Thyroid gland (tissue), 4 donors: ENCODE data around the gene CYP27A1.

Experiments used
- POLR2A ChIP-seq, 2 donors: fragments of 450-650 bp; IDR thresholded peaks; one replicate each; pipeline ENCODE4 v1.6.1; 2017; ENCODE audit warnings: antibody characterized with exemption in 2 of 2, mild to moderate bottlenecking in 2 of 2, moderate library complexity in 1 of 2
- TF ChIP-seq, protein P1 (sequence below), 6 experiments: fragments of 200-600 bp in 3 of 6; fragments of 450-650 bp in 3 of 6; sonication (generic) in 3 of 6; IDR thresholded peaks; one replicate each; pipeline ENCODE4 v1.5.1; 2016 to 2019; ENCODE audit warnings: antibody characterized with exemption in 6 of 6, mild to moderate bottlenecking in 2 of 6, inconsistent platforms in 1 of 6, moderate library complexity in 1 of 6

DNA sequence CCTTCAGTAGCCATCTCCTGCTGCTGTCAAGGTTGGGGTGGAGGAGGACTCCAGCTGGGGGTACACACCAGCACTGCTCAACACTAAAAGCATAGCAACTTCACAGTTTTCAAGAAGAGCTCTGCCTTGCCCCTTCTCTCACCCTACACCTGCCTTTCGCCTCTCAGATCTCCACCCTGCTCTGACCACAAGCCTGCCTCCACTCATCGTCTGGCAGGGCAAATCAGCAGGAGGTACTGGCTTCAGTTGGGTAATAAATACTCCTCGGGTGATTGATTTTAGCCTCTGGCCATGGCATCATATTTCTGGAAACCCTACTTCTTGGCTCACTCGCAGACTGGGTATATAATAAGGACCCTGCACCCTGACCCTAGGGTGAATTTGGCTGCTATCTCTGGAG lies 52.7 kb downstream of the CYP27A1 start:
- TF ChIP-seq, protein P1, sequence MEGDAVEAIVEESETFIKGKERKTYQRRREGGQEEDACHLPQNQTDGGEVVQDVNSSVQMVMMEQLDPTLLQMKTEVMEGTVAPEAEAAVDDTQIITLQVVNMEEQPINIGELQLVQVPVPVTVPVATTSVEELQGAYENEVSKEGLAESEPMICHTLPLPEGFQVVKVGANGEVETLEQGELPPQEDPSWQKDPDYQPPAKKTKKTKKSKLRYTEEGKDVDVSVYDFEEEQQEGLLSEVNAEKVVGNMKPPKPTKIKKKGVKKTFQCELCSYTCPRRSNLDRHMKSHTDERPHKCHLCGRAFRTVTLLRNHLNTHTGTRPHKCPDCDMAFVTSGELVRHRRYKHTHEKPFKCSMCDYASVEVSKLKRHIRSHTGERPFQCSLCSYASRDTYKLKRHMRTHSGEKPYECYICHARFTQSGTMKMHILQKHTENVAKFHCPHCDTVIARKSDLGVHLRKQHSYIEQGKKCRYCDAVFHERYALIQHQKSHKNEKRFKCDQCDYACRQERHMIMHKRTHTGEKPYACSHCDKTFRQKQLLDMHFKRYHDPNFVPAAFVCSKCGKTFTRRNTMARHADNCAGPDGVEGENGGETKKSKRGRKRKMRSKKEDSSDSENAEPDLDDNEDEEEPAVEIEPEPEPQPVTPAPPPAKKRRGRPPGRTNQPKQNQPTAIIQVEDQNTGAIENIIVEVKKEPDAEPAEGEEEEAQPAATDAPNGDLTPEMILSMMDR (IDR thresholded peaks at IDR 0.05): no peak
- TF ChIP-seq POLR2A (IDR thresholded peaks at IDR 0.05): no peak
